GM12878 (cell line): ENCODE results near the gene DKK1. TPM values are rescaled to one million over a fixed set of nuclear protein-coding genes. Genes with fewer than 3 reads are reported as not detected.
A peak's percentile ranks its signal among the peaks of the same experiment; 100 is the strongest.

Experiments used
- ATF7 ChIP-seq: fragments of 450-650 bp; IDR thresholded peaks from 2 replicates; pipeline ENCODE4 v1.6.1; 2016; ENCODE audit warnings: low read depth, mild to moderate bottlenecking
- HDAC2 ChIP-seq: fragments of 200-600 bp; sonication (generic); IDR thresholded peaks from 2 replicates; pipeline ENCODE4 v1.6.1; 2017
- IRF4 ChIP-seq: IDR thresholded peaks from 2 replicates; pipeline ENCODE4 v1.6.1; 2011; ENCODE audit warnings: low read depth, low read length
- MTA2 ChIP-seq: fragments of 450-650 bp; IDR thresholded peaks from 2 replicates; pipeline ENCODE4 v1.6.1; 2016; ENCODE audit warnings: low read depth, mild to moderate bottlenecking, moderate library complexity
- MYB ChIP-seq: fragments of 150-350 bp; IDR thresholded peaks from 2 replicates; pipeline ENCODE4 v1.6.1; 2014; ENCODE audit warnings: mild to moderate bottlenecking, low read depth, low read length, borderline replicate concordance
- NFIC ChIP-seq: IDR thresholded peaks from 2 replicates; pipeline ENCODE4 v1.6.1; 2012; ENCODE audit warnings: low read depth, mild to moderate bottlenecking, inconsistent platforms, low read length, moderate library complexity
- NFYB ChIP-seq: IDR thresholded peaks from 2 replicates; pipeline ENCODE4 v1.6.1; 2011; ENCODE audit warnings: low read depth, mild to moderate bottlenecking, low read length, improper control_type of control experiment, moderate library complexity; ENCODE audit not compliant: insufficient read depth
- NR2C2 ChIP-seq: IDR thresholded peaks from 2 replicates; pipeline ENCODE4 v1.6.1; 2011; ENCODE audit warnings: borderline replicate concordance, low read depth; ENCODE audit not compliant: control insufficient read depth, insufficient read length
- NR2F1 ChIP-seq: fragments of 450-650 bp; conservative IDR thresholded peaks from 2 replicates; pipeline ENCODE4 v1.6.1; 2017; ENCODE audit warnings: mild to moderate bottlenecking
- SMAD5 ChIP-seq: IDR thresholded peaks from 2 replicates; pipeline ENCODE4 v1.6.1; 2016; ENCODE audit warnings: antibody characterized with exemption, low read depth
- SPI1 ChIP-seq: IDR thresholded peaks from 2 replicates; pipeline ENCODE4 v1.6.1; 2011; ENCODE audit warnings: low read depth, mild to moderate bottlenecking, low read length, moderate library complexity, borderline replicate concordance; ENCODE audit not compliant: insufficient read depth
- SRF ChIP-seq, 2 experiments: IDR thresholded peaks; 2 replicates each; pipeline ENCODE4 v1.6.1; 2011; ENCODE audit warnings: low read depth in 2 of 2, low read length in 2 of 2, mild to moderate bottlenecking in 1 of 2, moderate library complexity in 1 of 2
- STAT1 ChIP-seq: fragments of 450-650 bp; conservative IDR thresholded peaks from 2 replicates; pipeline ENCODE4 v1.6.1; 2014; ENCODE audit warnings: antibody characterized with exemption, mild to moderate bottlenecking
- SUZ12 ChIP-seq: fragments of 200-600 bp; sonication (generic); IDR thresholded peaks from one replicate; pipeline ENCODE4 v1.6.1; 2018; ENCODE audit warnings: antibody characterized with exemption, mild to moderate bottlenecking; ENCODE audit not compliant: unreplicated experiment
- YBX1 ChIP-seq: fragments of 450-650 bp; IDR thresholded peaks from 2 replicates; pipeline ENCODE4 v1.6.1; 2016; ENCODE audit warnings: antibody characterized with exemption
- YY1 ChIP-seq: IDR thresholded peaks from 2 replicates; pipeline ENCODE4 v1.6.1; 2011; ENCODE audit warnings: low read depth, mild to moderate bottlenecking, low read length
- polyA plus RNA-seq, 11 experiments: library from polyadenylated mRNA; depleted of rRNA in 4 of 11; unstranded in 6 of 11; stranded (reverse) in 5 of 11; fragments of >200 nt; fragmentation: Nextera tagmentation in 4 of 11; fragmentation: Illumina TruSeq in 1 of 11; extraction: Ambion mirVana in 4 of 11; extraction: Trizol in 1 of 11; gene quantifications; 1 replicate in 1 of 11; 2 replicates in 10 of 11; pipeline versions ENCODE4 v1.2.1 to v1.2.3, GENCODE V29; 2011 to 2016; ENCODE audit warnings: inconsistent platforms in 2 of 11, missing spikeins in 2 of 11, low read depth in 1 of 11
- total RNA-seq, 4 experiments: library from RNA; depleted of rRNA in 3 of 4; stranded (reverse); fragments of >200 nt in 3 of 4; fragmentation: Illumina TruSeq in 1 of 4; extraction: Trizol in 1 of 4; gene quantifications; 2 replicates each; pipeline versions ENCODE4 v1.2.1 to v1.2.3, GENCODE V29; 2013 to 2021
- TF ChIP-seq, protein P1 (sequence below): fragments of 450-650 bp; IDR thresholded peaks from 2 replicates; pipeline ENCODE4 v1.6.1; 2017; ENCODE audit warnings: antibody characterized with exemption, mild to moderate bottlenecking, moderate library complexity
- TF ChIP-seq, protein P2 (sequence below): fragments of 450-650 bp; IDR thresholded peaks from 2 replicates; pipeline ENCODE4 v1.6.1; 2016; ENCODE audit warnings: mild to moderate bottlenecking
- TF ChIP-seq, protein P3 (sequence below): IDR thresholded peaks from 2 replicates; pipeline ENCODE4 v1.6.1; 2011; ENCODE audit warnings: borderline replicate concordance, low read depth, mild to moderate bottlenecking, moderate library complexity, low read length; ENCODE audit not compliant: insufficient read depth, poor library complexity, severe bottlenecking
- TF ChIP-seq, protein P4 (sequence below): IDR thresholded peaks from 2 replicates; pipeline ENCODE4 v1.6.1; 2012; ENCODE audit warnings: improper control_type of control experiment, low read depth, low read length; ENCODE audit not compliant: insufficient replicate concordance

Gene DKK1
- total and polyA plus RNA-seq, 10 of the 15 experiments (the other 5 are each of a cell fraction or from before 2014, with no cell fraction given): 0.12 to 0.77 (median 0.33) TPM; not detected in 7

DNA sequence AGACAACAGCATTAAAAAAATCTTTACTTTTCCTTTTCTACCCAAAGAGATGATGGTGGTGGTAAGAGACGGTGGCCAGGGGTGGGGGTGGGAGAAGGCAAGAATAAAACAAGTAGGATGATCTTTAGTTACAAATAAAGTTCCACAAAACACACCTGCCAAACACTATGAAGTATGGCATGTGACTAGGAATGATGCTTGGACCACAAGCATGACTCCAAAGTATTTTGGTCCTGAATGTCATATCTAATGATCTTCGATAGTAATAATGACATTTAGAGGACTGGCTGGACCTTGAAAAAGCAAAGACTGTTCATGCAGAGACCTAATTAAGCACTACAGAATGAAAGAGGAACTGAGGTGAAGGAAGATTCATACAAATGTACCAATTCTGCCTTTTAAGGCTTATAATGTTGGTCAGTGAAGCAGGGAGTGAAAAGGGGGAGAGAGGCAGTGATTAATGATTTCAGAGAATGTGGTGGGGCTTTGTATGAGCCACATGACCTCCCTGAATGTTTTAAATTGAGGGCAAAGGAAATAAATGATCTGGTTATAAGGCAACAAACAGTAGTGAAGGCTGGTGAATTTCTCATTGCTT is 29.6 kb upstream of the DKK1 start (continued):
- TF ChIP-seq IRF4 (no peak), STAT1 (no peak), NFIC (no peak), MYB (no peak), SRF (IDR thresholded peaks at IDR 0.05; ENCODE audit: low read depth in 2 of 2, low read length in 2 of 2) (no peak), SPI1 (peak; percentile 76; the same call in 1 of the 2 replicates), NFYB (no peak), NR2C2 (no peak), SMAD5 (no peak), YBX1 (no peak), MTA2 (peak; percentile 81), SUZ12 (no peak), NR2F1 (no peak), HDAC2 (no peak), ATF7 (0 out of 2 replicates have a peak, but pooled peaks have one; percentile 31), YY1 (no peak)
- TF ChIP-seq, protein P1, sequence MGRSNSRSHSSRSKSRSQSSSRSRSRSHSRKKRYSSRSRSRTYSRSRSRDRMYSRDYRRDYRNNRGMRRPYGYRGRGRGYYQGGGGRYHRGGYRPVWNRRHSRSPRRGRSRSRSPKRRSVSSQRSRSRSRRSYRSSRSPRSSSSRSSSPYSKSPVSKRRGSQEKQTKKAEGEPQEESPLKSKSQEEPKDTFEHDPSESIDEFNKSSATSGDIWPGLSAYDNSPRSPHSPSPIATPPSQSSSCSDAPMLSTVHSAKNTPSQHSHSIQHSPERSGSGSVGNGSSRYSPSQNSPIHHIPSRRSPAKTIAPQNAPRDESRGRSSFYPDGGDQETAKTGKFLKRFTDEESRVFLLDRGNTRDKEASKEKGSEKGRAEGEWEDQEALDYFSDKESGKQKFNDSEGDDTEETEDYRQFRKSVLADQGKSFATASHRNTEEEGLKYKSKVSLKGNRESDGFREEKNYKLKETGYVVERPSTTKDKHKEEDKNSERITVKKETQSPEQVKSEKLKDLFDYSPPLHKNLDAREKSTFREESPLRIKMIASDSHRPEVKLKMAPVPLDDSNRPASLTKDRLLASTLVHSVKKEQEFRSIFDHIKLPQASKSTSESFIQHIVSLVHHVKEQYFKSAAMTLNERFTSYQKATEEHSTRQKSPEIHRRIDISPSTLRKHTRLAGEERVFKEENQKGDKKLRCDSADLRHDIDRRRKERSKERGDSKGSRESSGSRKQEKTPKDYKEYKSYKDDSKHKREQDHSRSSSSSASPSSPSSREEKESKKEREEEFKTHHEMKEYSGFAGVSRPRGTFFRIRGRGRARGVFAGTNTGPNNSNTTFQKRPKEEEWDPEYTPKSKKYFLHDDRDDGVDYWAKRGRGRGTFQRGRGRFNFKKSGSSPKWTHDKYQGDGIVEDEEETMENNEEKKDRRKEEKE: no peak
- TF ChIP-seq, protein P2, sequence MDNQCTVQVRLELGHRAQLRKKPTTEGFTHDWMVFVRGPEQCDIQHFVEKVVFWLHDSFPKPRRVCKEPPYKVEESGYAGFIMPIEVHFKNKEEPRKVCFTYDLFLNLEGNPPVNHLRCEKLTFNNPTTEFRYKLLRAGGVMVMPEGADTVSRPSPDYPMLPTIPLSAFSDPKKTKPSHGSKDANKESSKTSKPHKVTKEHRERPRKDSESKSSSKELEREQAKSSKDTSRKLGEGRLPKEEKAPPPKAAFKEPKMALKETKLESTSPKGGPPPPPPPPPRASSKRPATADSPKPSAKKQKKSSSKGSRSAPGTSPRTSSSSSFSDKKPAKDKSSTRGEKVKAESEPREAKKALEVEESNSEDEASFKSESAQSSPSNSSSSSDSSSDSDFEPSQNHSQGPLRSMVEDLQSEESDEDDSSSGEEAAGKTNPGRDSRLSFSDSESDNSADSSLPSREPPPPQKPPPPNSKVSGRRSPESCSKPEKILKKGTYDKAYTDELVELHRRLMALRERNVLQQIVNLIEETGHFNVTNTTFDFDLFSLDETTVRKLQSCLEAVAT: no peak
- TF ChIP-seq, protein P3, sequence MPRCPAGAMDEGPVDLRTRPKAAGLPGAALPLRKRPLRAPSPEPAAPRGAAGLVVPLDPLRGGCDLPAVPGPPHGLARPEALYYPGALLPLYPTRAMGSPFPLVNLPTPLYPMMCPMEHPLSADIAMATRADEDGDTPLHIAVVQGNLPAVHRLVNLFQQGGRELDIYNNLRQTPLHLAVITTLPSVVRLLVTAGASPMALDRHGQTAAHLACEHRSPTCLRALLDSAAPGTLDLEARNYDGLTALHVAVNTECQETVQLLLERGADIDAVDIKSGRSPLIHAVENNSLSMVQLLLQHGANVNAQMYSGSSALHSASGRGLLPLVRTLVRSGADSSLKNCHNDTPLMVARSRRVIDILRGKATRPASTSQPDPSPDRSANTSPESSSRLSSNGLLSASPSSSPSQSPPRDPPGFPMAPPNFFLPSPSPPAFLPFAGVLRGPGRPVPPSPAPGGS: no peak
- TF ChIP-seq, protein P4, sequence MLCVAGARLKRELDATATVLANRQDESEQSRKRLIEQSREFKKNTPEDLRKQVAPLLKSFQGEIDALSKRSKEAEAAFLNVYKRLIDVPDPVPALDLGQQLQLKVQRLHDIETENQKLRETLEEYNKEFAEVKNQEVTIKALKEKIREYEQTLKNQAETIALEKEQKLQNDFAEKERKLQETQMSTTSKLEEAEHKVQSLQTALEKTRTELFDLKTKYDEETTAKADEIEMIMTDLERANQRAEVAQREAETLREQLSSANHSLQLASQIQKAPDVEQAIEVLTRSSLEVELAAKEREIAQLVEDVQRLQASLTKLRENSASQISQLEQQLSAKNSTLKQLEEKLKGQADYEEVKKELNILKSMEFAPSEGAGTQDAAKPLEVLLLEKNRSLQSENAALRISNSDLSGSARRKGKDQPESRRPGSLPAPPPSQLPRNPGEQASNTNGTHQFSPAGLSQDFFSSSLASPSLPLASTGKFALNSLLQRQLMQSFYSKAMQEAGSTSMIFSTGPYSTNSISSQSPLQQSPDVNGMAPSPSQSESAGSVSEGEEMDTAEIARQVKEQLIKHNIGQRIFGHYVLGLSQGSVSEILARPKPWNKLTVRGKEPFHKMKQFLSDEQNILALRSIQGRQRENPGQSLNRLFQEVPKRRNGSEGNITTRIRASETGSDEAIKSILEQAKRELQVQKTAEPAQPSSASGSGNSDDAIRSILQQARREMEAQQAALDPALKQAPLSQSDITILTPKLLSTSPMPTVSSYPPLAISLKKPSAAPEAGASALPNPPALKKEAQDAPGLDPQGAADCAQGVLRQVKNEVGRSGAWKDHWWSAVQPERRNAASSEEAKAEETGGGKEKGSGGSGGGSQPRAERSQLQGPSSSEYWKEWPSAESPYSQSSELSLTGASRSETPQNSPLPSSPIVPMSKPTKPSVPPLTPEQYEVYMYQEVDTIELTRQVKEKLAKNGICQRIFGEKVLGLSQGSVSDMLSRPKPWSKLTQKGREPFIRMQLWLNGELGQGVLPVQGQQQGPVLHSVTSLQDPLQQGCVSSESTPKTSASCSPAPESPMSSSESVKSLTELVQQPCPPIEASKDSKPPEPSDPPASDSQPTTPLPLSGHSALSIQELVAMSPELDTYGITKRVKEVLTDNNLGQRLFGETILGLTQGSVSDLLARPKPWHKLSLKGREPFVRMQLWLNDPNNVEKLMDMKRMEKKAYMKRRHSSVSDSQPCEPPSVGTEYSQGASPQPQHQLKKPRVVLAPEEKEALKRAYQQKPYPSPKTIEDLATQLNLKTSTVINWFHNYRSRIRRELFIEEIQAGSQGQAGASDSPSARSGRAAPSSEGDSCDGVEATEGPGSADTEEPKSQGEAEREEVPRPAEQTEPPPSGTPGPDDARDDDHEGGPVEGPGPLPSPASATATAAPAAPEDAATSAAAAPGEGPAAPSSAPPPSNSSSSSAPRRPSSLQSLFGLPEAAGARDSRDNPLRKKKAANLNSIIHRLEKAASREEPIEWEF: no peak
